HCT116 (cell line): ENCODE measurements around the gene CFD. TPM values are rescaled to one million over a fixed set of nuclear protein-coding genes. Genes with fewer than 3 reads are reported as not detected.

ENCODE experiments used
- ATAC-seq: fragments of 200-7000 bp; cut with Tn5 transposase; 2 replicates; pipeline ENCODE4 v1.9.1; 2020; ENCODE audit warnings: mild to moderate bottlenecking, moderate library complexity
- BruUV-seq: library from RNA; stranded (reverse); fragments of 400-500 nt; replicated peaks from 2 replicates; lab custom pipeline; 2021; lab: Mats Ljungman, UMichigan
- CTCF ChIA-PET: fragments of 300-600 bp; sonication (Branson Sonifier 250); formaldehyde crosslinking; loops from one replicate; lab custom pipeline; 2021; ENCODE audit warnings: antibody characterized with exemption; lab: Charles Lee
- POLR2A ChIA-PET: fragments of 300-600, 350-600 bp; sonication (Branson Sonifier 250); formaldehyde crosslinking; loops from one replicate; lab custom pipeline; 2021; ENCODE audit warnings: antibody characterized with exemption; lab: Charles Lee
- RAD21 ChIA-PET, 2 experiments: fragments of 300-600 bp; sonication (Branson Sonifier 250); formaldehyde crosslinking; loops; one replicate each; lab custom pipeline; 2023; ENCODE audit warnings: low total read pairs in 2 of 2; ENCODE audit not compliant: uncharacterized antibody in 2 of 2, unreplicated experiment in 2 of 2, low non-redundant PET in 1 of 2; lab: Charles Lee
- DNase-seq: peaks from one replicate; pipeline ENCODE4 v3.0.0-alpha.2; 2010; ENCODE audit warnings: low read depth, low spot score
- H2AFZ ChIP-seq: fragments of 200-600 bp; shearing (Covaris generic), sonication (generic); 2 replicates; pipeline ENCODE4 v1.6.1; 2017; ENCODE audit warnings: low read depth, mixed run types, mixed read lengths, antibody characterized with exemption, low read length; ENCODE audit not compliant: poor library complexity, severe bottlenecking
- H3K27ac ChIP-seq: 2 replicates; pipeline ENCODE4 v1.5.1; 2012; ENCODE audit warnings: low read depth, low read length
- H3K27me3 ChIP-seq: fragments of 200-600 bp; sonication (generic); 2 replicates; pipeline ENCODE4 v1.6.1; 2016; ENCODE audit warnings: mixed run types, low read length, mixed read lengths; ENCODE audit not compliant: insufficient read depth
- H3K36me3 ChIP-seq, 2 experiments: fragments of 200-500 bp in 1 of 2; fragments of 200-600 bp in 1 of 2; sonication (Bioruptor generic) in 1 of 2; sonication (generic) in 1 of 2; 2 replicates each; pipeline versions ENCODE4 v1.5.1 to v1.6.1; 2014 to 2016; ENCODE audit warnings: low read length in 2 of 2, inconsistent platforms in 1 of 2, mixed read lengths in 1 of 2, mixed run types in 1 of 2; ENCODE audit not compliant: insufficient read depth in 2 of 2, control insufficient read depth in 1 of 2
- H3K4me1 ChIP-seq, 2 experiments: fragments of 200-600 bp in 1 of 2; sonication (generic) in 1 of 2; 2 replicates each; pipeline versions ENCODE4 v1.5.1 to v1.6.1; 2012 to 2017; ENCODE audit warnings: low read length in 2 of 2, inconsistent platforms in 1 of 2, mild to moderate bottlenecking in 1 of 2, mixed read lengths in 1 of 2, mixed run types in 1 of 2, moderate library complexity in 1 of 2; ENCODE audit not compliant: insufficient read depth in 2 of 2, control insufficient read depth in 1 of 2
- H3K4me2 ChIP-seq: fragments of 200-600 bp; sonication (generic); 2 replicates; pipeline ENCODE4 v1.6.1; 2017; ENCODE audit warnings: mixed run types, low read length, mixed read lengths
- H3K4me3 ChIP-seq, 2 experiments: fragments of 200-600 bp in 1 of 2; sonication (generic) in 1 of 2; replicated peaks in 1 of 2; 2 replicates each; pipeline ENCODE4 v1.5.1; 2011 to 2016; ENCODE audit warnings: low read length in 2 of 2, control low read depth in 1 of 2, low read depth in 1 of 2, mild to moderate bottlenecking in 1 of 2, mixed read lengths in 1 of 2, mixed run types in 1 of 2
- H3K79me2 ChIP-seq: fragments of 200-600 bp; sonication (generic); 2 replicates; pipeline ENCODE4 v1.6.1; 2017; ENCODE audit warnings: mild to moderate bottlenecking, mixed run types, low read length, moderate library complexity, mixed read lengths; ENCODE audit not compliant: insufficient read depth
- H3K9ac ChIP-seq: fragments of 200-600 bp; sonication (generic); 2 replicates; pipeline ENCODE4 v1.6.1; 2016; ENCODE audit warnings: low read length, mixed read lengths
- H3K9me2 ChIP-seq: fragments of 200-600 bp; sonication (generic), shearing (Covaris generic); 2 replicates; pipeline ENCODE4 v1.6.1; 2017; ENCODE audit warnings: mixed run types, mild to moderate bottlenecking, moderate library complexity; ENCODE audit not compliant: insufficient read depth
- H3K9me3 ChIP-seq, 2 experiments: fragments of 200-500 bp in 1 of 2; fragments of 200-600 bp in 1 of 2; sonication (Bioruptor generic) in 1 of 2; sonication (generic) in 1 of 2; 2 replicates each; pipeline ENCODE4 v1.6.1; 2014 to 2017; ENCODE audit warnings: low read length in 2 of 2, mixed read lengths in 2 of 2, inconsistent platforms in 1 of 2, low read depth in 1 of 2, mild to moderate bottlenecking in 1 of 2, mixed run types in 1 of 2, moderate library complexity in 1 of 2; ENCODE audit not compliant: control insufficient read depth in 1 of 2, insufficient read depth in 1 of 2
- H4K20me1 ChIP-seq: fragments of 200-600 bp; sonication (generic), shearing (Covaris generic); 2 replicates; pipeline ENCODE4 v1.6.1; 2017; ENCODE audit warnings: mixed run types, mild to moderate bottlenecking, moderate library complexity; ENCODE audit not compliant: insufficient read depth
- EZH2 ChIP-seq: fragments of 200-600 bp; sonication (generic); IDR thresholded peaks from 2 replicates; pipeline ENCODE4 v1.6.1; 2017; ENCODE audit warnings: antibody characterized with exemption, mixed run types
- EZH2phosphoT487 ChIP-seq: fragments of 200-600 bp; IDR thresholded peaks from 2 replicates; pipeline ENCODE4 v1.6.1; 2018; ENCODE audit warnings: antibody characterized with exemption, borderline replicate concordance
- FOSL1 ChIP-seq: IDR thresholded peaks from 2 replicates; pipeline ENCODE4 v1.6.1; 2012; ENCODE audit warnings: low read depth
- JUND ChIP-seq: IDR thresholded peaks from 2 replicates; pipeline ENCODE4 v1.6.1; 2012
- POLR2A ChIP-seq: IDR thresholded peaks from 2 replicates; pipeline ENCODE4 v1.7.0; 2011; ENCODE audit warnings: borderline replicate concordance; ENCODE audit not compliant: insufficient read depth, insufficient read length; ENCODE audit errors: extremely low read depth
- POLR2AphosphoS5 ChIP-seq: IDR thresholded peaks from 2 replicates; pipeline ENCODE4 v1.6.1; 2011; ENCODE audit warnings: mild to moderate bottlenecking, low read depth, low read length, moderate library complexity
- SIN3A ChIP-seq: IDR thresholded peaks from 2 replicates; pipeline ENCODE4 v1.6.1; 2012; ENCODE audit warnings: low read depth
- SP1 ChIP-seq: IDR thresholded peaks from 2 replicates; pipeline ENCODE4 v1.6.1; 2012; ENCODE audit warnings: low read depth
- TCF7L2 ChIP-seq: IDR thresholded peaks from 2 replicates; pipeline ENCODE4 v1.7.0; 2011; ENCODE audit warnings: borderline replicate concordance, inconsistent platforms; ENCODE audit not compliant: insufficient read depth, insufficient read length; ENCODE audit errors: extremely low read depth
- YY1 ChIP-seq: IDR thresholded peaks from 2 replicates; pipeline ENCODE4 v1.6.1; 2011; ENCODE audit warnings: low read length, low read depth, moderate library complexity, mild to moderate bottlenecking; ENCODE audit not compliant: insufficient replicate concordance; ENCODE audit errors: extremely low read depth
- ZFX ChIP-seq: fragments of 450-650 bp; IDR thresholded peaks from 2 replicates; pipeline ENCODE4 v1.6.1; 2017
- intact Hi-C: fragments of 100-400 bp; cut with micrococcal nuclease; formaldehyde crosslinking; loops from 2 replicates; pipeline ENCODE4 v1.10.0; 2022
- total RNA-seq: library from RNA; stranded (reverse); gene quantifications from one replicate; pipeline ENCODE4 v1.2.1, GENCODE V29; 2021; ENCODE audit not compliant: unreplicated experiment
- TF ChIP-seq, protein P1 (sequence below): IDR thresholded peaks from 2 replicates; pipeline ENCODE4 v1.6.1; 2012
- TF ChIP-seq, protein P2 (sequence below), 3 experiments: fragments of 200-600 bp in 1 of 3; sonication (generic) in 1 of 3; IDR thresholded peaks in 2 of 3; conservative IDR thresholded peaks in 1 of 3; 2 replicates each; pipeline ENCODE4 v1.5.1; 2012 to 2017; ENCODE audit warnings: low read depth in 2 of 3, low read length in 2 of 3, antibody characterized with exemption in 1 of 3, borderline replicate concordance in 1 of 3, control low read depth in 1 of 3, mild to moderate bottlenecking in 1 of 3, mixed read lengths in 1 of 3, mixed run types in 1 of 3, moderate library complexity in 1 of 3; ENCODE audit not compliant: insufficient read depth in 1 of 3

CFD gene
- total RNA-seq, 1 experiment from 2014 or later: 80.2 TPM

DNA sequence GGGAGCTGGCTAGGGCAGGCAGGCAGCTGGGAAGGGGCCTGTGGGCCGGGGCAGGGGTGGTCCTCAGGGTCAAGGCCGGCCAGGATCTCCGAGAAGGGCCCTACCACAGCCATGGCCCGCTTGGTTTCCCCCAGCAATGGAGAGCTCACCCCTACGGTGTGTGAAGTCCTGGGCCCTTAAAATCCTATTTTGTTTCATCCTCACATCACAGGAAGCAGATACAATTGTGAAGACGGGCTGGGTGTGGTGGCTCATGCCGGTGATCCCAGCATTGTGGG lies 42.6 kb downstream of the CFD start:
- Histone ChIP-seq H3K9me3 (no peaks in the 10 kb centered on the region), H3K4me1 (peaks cover 6 to 16% of the 10 kb centered on the region in 2 experiments; a peak in 3 of 4 replicates), H4K20me1 (no peaks in the 10 kb centered on the region), H3K27ac (peak overlapping the region; percentile 9; the same call in 1 of the 2 replicates), H3K36me3 (peaks cover 5 to 6% of the 10 kb centered on the region in 2 experiments; a peak in 3 of 4 replicates), H3K4me3 (no peak overlapping the region), H3K79me2 (peaks cover 32% of the 10 kb centered on the region), H2AFZ (no peak overlapping the region), H3K27me3 (no peaks in the 10 kb centered on the region), H3K9ac (no peak overlapping the region), H3K9me2 (no peaks in the 10 kb centered on the region), H3K4me2 (no peak overlapping the region)
- ATAC-seq: no peak
- intact Hi-C loops: no loop called here
- POLR2A ChIA-PET: no interaction called here
- RAD21 ChIA-PET: no interaction called here
- no peak for TF ChIP-seq SIN3A
- TF ChIP-seq, protein P1, sequence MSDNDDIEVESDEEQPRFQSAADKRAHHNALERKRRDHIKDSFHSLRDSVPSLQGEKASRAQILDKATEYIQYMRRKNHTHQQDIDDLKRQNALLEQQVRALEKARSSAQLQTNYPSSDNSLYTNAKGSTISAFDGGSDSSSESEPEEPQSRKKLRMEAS: no peak
- no peak for TF ChIP-seq SP1
- TF ChIP-seq POLR2AphosphoS5: no peak
- no peak for TF ChIP-seq YY1
- no peak for TF ChIP-seq EZH2phosphoT487
- TF ChIP-seq ZFX: no peak
- TF ChIP-seq JUND: no peak
- no peak for TF ChIP-seq FOSL1
- TF ChIP-seq, protein P2, sequence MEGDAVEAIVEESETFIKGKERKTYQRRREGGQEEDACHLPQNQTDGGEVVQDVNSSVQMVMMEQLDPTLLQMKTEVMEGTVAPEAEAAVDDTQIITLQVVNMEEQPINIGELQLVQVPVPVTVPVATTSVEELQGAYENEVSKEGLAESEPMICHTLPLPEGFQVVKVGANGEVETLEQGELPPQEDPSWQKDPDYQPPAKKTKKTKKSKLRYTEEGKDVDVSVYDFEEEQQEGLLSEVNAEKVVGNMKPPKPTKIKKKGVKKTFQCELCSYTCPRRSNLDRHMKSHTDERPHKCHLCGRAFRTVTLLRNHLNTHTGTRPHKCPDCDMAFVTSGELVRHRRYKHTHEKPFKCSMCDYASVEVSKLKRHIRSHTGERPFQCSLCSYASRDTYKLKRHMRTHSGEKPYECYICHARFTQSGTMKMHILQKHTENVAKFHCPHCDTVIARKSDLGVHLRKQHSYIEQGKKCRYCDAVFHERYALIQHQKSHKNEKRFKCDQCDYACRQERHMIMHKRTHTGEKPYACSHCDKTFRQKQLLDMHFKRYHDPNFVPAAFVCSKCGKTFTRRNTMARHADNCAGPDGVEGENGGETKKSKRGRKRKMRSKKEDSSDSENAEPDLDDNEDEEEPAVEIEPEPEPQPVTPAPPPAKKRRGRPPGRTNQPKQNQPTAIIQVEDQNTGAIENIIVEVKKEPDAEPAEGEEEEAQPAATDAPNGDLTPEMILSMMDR (IDR thresholded peaks at IDR 0.05 in 2 of 3, conservative IDR thresholded peaks at IDR 0.05 in 1 of 3; ENCODE audit: borderline replicate concordance in 1 of 3, insufficient read depth in 1 of 3, low read depth in 2 of 3, low read length in 2 of 3): no peak
- TF ChIP-seq POLR2A: no peak
- no peak for TF ChIP-seq TCF7L2
- no peak for TF ChIP-seq EZH2
- CTCF ChIA-PET: no interaction called here
- no peak for DNase-seq
- no TSS peak for BruUV-seq
